Fibroblast of upper back skin (primary cell): Measurements from ENCODE around the gene APOA4.

Experiments used
- DNase-seq: peaks from one replicate; pipeline ENCODE4 v3.0.0-alpha.2; 2013

Gene APOA4

DNA sequence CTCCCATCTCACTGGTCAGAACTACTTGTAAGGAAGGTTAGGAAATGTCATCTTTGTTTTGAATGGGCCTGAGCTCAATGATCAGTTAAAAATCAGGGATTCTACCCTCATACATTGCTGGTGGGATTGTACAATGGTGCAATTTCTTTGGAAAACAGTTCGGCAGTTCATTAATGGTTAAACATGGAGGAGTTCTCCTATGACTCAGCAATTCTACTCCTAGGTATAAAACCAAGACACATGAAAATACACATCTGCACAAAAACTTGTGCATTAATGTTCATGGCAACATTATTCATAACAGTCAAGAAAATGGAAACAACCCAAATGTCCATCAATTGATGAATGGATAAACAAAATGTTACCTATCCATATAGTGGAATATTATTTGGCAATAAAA is 26.6 kb downstream of the APOA4 start:
- no peak for DNase-seq

DNA sequence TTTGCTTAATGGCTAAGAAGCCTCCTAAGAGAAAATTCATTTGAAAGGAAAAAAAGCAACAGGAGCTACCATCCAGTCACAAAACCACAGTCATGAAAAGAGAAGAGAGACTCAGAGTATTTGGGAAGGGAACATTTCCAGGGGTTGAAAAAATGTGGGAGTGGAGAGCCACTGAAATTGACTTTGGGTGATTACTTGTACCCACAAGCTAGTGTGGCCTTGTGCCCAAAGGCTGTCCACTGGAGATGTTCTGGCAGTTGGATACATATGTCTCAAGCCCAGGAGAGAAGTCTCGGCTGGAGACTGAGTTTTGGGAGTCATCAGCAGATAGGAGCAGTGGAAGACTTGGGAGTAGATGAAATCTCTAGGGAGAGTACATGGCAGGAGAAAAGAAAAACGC is 28.3 kb downstream of the APOA4 start:
- no peak for DNase-seq

DNA sequence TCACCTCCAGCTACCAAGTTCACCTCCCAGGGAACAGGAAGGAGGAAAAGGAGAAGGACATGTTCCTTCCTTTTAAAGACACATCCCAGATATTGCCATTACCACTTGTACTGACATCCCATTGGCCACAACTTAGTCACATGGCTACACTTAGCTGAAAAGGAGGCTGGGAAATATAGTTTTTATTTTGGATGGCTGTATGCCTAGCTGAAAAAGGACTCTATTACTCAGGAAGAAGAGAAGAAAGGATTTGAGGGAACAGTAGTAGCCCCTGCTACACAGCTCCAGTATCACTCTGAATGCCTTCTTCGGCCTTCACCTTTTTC is 29.4 kb downstream of the APOA4 start:
- peak; percentile 13 for DNase-seq

DNA sequence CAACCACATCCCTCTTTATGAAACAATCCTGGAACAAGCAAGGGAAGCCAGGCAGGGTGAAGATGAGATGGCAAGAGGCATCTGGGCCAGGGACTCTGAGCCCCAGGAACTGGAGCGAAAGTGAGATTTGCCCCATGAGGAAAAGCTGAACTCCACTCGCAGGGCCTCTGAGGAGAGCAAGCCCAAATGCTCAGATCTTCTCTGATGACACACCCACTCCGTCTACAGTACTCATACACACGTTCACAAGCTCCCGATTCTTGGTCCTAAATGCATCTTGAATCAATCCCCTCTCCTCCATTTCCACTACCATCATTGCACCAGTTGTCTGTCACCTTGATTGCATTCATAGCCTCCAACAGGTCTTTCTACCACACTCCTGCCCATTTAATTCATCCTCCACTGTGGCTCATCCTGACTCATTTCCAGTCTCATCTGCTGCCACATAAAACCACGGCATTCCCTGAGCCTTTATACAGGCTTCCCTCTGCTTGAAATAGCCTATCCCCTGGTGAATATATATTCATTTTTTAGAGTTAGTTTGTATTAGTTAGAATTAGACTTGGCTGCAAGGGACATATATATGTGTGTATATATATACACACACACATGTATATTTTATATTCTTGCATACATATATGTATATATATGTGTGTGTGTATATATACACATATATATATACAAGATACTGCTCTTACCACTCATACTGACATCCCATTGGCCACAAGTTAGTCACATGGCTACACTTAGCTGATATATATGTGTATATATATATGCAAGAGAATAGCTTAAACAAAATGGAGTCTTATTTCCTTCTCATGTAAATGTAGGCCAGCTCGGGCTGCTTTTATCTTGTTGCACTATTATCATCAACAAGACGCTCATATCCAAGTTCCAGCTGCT is 30.0 kb downstream of the APOA4 start:
- DNase-seq = peak; percentile 80

DNA sequence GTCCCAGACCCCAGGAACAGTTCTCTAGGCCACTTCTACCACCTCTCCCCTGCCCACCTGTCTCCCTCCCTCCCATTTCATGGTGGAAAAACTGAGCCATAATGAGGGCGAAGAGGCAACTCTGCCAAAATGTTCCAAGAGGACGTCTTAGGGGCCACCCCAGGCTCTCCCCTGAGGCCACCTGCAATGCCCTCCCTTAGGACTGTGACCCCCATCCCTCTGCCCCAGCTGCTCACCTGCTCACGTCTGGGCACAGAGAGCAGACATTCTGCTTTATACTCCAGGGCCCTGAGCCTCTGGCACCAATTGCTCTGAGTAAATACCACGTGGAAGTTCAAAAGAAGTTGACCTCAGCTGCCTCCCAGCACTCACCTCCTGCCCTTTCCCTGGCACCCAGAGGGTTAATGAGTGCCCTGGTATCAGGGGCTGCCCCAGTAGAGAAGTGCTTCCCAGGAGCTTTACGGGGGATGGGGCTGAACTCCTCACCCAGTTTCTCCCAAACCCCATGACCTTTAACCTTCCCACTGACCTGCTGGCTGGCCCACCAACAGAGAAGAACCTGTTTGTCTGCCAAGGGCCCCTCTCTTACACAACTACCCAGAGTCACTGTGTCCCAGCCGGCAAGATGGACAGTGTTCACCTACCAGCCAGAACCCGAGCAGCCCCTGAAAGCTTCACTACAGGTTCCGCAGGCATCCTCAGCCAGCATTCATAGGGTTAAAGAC is 30.8 kb downstream of the APOA4 start:
- no peak for DNase-seq

DNA sequence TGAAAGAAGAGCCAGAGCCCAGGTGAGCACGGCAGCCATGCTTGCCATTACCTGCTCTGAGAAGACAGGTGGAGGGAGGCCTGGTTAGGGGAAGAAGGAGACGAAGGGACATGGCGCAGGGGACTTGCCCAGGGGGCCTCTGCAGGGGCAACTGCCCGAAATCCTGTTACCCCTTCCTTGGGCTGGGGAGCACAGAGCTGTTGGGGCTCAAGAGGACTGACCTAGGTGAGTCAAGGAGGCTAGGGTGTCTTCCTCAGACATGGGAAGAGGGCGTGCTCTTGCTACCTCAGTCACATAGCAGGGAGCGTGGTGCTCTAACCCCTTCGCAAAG is 31.3 kb downstream of the APOA4 start, which contains the start of gene APOA5:
Gene APOA5 (minus strand): TSS at position 67 of the 331 bp plus-strand sequence. CDS start 19 bp downstream, at position 48.
- DNase-seq = no peak

DNA sequence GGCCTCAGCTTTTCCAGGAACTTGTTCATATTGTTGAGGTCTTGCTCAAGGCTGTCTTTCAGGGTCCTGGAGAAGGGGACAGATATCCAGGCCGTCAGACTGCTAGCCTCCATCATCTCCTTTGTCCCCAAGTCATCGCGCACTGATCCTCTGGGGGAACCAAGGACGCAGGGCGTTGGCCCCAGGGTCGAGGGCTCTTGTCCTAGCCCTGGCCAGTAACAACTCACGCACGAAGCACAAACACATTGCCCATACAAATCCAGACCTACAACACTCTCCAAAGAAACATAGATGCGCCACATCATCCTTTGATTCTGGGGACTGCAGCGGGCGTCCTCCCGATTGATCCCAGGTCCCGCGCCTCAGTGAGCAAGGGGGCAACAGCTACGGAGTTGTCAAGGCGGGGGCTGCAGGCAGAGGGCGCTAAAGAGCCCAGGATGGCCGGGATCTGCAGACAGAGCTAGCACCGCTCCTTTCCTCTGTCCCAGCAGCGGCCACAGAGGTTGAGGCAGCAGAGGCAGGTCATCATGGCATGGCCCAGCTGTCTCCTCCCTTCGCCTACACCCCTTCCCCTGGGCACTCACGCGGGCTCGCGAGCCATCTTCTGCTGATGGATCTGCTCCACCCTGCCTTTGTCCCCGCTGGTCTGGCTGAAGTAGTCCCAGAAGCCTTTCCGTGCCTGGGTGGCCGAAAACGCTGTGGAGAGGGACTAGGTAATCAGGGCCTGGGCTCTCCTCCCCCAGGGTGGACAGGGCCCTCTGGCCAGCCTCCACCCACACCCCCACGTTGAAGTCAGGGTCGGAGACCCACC is 31.9 kb downstream of the APOA4 start:
- peak; percentile 63 for DNase-seq

DNA sequence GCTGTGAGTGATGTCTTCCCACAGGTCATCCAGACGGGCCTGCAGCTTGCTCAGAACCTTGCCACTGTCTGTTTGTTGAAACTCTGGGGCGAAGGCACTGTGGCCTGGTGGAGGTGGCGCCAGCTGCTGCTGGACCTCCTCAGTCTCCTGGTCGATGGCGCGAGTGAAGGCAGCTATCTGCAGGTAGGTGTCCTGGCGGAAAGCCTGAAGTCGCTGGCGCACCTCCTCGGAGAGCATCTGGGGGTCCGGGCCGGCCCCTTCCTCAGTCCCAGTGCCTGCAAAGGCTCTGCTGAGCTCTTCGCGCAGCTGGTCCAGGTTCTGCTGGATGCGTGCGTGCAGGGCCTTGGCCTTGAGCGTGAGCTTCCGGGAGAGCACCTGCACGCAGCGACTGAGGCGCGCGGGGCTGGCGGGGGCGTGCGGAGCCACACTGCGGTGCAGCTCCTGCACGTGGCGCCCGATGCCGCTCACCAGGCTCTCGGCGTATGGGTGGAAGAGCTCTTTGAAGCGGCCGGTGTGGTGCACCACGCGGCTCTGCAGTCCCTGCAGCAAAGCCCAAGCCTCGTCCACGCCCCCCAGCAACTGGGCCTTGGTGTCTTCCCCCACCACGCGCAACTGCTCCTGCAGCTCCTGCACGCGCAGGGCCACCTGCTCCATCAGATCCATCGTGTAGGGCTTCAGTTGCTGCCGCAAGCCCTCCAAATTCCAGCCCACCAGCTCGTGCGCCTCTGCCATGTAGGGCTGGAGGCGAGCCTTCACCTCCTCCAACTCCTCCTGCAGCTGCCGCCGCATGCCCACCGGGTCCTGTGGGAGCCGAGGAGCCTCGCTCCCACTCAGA is 32.7 kb downstream of the APOA4 start:
- DNase-seq = no peak

DNA sequence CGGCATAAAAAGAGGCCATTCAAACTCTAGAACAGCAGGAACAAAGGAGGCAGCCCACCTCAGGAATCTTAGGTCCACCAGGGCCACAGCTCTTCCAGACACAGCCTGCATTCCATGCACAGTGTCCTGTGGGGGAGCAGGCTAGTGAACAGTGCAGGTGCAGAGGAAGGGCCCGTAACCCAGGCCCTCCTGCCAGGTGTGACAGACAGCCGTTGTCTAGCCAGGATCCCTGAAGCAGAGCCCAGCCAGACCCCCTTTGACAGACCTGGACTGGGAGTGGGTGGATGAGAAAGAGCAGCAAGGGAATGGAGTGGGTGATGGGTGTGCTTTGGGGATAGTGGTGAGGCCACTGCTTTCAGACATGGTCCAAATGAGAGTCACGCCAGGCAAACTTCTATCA is 34.1 kb downstream of the APOA4 start:
- DNase-seq = no peak

DNA sequence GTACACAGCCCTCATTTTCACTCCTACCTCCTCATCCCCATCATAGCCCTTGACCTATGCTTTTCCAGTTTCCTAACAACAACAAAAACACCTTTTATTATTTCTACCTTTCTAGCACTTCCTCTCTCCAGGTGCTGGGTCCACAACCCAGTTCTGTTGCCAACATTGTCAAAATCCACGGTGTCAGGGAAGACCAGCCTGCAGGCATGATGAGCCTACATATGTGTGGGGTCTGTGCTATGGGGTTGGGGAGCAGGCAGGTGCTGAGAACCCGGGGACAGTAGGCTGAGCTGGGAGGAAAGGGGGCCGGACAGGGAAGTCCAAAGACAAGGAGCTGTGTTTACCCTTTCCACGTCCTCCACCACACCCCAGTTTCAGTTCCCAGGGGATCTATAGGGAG is 34.6 kb downstream of the APOA4 start:
- DNase-seq = no peak

DNA sequence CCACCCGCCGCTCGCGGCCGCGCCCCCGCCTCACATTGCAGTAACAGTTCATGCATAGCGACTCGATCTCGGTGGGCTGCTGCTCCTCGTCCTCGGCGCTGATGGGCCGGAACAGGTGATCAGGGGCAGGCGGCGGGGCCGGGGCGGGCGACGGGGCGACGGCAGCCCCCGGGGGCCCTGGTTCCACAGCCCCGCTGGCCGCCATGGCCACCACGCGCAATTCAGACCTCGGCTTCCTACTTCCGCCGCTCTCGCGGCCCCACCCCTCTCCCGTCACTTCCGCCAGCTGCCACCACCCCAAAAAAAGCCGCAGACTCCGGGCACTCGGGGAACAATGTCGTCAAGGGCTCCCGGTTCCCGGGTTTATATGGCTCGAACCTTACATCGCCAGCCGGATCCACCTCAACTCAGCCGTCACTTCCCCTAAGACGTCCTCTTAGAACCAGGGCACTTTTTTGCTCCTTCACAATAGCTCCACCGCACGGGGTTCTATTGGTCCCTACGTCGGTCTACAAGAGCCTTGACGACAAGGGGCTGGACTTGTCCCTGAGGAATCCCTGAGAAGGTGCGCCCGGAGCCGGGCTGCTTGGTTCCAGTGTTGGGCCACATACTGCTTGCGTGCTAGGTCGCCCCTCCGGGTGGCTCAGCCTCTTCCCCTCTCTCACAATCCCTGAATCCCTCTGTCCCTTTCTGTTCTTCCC is 35.2 kb downstream of the APOA4 start, which contains the start of gene ZPR1:
Gene ZPR1 (minus strand): TSS at position 238 of the 701 bp plus-strand sequence. CDS start 33 bp downstream, at position 205.
- peak; percentile 65 for DNase-seq

DNA sequence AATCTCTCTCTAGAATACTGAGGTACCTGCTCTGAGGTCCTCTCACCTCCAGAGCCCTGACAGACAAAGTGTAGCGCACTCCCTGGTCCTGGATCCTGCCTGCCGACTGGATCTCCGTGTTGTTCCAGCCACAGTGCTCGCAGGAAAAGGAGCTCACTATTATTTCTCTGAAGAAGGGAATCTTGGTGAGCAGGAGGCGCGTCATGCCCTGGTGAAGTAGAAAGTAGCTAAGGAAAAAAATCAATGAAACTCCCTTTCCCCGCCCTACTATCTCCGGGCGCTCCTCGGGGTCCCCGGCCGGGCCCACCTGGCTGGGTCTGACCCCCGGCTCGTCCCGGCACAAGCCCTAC is 35.7 kb downstream of the APOA4 start:
- DNase-seq = no peak

DNA sequence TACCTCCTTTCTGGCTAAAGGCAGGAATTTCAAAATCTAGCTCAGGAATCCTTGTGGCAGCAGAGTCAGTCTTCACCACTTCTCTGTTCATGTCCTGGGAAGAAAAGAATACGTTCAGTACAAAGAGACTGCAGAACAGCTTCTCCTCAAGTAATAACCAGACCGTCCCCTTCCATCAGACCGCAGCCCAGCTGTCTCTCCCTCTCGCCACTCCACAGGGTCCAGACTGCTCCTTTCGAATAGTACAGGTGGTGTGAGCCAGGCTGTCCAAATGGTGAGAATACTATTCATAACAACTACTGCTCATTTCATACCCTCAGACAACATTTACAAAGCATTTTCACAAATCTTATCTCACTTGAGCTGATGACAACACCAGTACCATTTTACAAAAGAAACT is 36.1 kb downstream of the APOA4 start:
- no peak for DNase-seq

DNA sequence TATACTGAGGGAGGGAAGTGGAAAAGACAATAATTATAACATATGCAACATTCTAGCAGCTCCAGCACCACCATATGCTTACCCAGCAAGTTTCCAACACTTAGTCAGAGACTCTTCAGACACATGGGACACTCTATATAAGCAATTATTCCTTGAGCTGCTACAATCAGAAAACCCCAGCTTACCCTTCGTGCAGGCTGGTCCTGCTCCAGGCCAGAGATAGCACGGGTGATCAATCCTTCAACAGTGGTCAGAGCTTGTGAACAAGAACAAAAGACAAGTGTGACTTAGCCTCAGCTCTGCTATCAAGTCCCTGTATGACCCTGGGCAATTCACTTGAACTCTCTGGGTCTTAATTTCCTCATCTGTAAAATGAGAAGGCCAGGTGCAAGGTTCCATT is 36.8 kb downstream of the APOA4 start:
- no peak for DNase-seq

DNA sequence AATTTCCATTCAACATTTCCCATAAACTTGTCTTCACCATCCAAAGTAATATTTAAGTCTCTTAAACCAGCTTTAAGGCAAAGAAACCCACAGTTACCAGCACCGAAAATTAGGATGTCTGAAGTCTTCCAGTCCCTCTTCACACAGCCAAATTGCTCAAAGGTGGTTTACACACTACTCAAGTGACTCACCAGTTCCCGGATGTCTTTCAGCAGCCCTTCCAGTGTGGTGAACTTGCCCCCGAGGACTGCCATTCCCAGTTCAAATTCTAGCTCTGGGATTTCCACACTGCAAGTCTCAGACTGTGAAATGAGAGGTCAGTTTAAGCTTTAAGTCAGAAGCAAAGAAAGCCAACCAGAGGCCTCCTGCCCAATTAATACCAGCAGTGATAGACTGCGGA is 40.4 kb downstream of the APOA4 start:
- no peak for DNase-seq

DNA sequence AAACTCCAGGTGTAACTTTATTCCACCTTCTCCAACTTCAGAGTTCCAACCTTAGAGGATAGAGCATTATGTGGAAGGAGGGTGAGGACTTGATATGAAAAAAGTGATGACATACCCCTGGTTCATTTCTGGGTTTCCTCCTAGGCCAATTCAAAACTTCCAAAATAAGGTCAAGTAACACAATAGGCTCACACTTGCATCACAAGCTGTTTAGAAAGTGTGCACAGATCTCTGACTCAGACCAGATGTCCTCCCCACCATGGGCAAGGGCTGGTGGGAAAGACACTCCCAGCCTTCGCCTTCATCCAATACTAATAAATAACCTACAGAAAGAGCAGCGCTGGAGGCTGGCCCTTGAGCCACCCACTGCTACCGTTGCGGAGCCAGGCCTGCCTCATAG is 44.5 kb downstream of the APOA4 start:
- DNase-seq = no peak

DNA sequence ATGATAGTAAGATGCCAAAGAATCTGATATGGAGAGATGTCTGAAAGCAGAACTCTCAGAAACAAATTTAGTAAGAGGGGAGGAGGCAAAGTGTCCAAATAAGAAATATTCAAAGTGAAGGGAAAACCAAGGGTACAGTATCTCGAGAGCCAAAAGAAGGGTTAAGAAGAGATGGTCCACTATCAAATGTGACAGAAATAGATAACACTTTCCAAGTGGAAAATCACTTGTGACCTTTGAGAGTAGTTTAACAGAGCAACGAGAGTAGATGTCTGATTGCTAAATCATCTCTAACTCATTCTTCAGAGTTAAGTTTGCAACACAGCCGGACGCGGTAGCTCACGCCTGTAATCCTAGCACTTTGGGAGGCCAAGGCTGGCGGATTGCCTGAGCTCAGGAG is 46.0 kb downstream of the APOA4 start:
- no peak for DNase-seq

DNA sequence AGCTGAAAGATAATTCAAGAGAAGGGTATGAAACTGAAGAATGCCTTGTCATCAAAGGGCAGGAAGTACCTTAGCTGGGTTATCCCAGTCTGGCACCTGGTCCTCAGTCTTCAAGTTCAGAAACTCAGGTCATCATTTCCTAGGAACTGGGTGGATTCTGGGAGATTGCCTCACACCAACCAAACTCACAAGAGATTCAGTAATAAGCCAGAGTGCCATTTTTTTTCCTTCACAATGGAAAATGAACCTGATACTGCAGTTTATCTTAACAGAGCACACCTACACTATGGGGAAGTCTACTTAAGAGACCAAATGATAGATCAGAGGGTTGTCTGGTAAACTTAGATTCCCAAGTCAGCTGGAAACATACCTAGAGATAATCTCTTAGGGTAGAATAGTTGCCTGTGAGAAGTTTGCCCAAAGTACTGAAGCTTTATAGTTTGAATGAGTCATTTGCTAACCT is 46.6 kb downstream of the APOA4 start:
- DNase-seq = no peak

DNA sequence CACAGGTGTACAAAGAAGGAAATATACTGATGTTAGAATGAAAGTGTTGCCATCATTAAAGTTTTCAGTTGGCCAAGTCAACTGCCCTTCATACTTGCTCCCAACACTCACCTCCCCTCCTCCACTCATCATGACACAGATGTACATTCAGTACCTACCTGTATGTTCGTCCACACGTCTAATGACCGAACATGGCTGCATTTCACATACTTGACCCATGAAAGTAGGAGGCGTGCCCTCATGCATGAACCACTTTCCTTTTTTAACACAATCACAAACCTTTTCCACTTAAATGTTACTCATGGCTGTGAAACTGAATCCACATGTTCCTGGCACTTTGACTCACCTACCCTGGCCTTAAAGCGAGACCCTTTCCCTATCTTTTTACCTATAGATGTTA is 47.1 kb downstream of the APOA4 start:
- DNase-seq = no peak

DNA sequence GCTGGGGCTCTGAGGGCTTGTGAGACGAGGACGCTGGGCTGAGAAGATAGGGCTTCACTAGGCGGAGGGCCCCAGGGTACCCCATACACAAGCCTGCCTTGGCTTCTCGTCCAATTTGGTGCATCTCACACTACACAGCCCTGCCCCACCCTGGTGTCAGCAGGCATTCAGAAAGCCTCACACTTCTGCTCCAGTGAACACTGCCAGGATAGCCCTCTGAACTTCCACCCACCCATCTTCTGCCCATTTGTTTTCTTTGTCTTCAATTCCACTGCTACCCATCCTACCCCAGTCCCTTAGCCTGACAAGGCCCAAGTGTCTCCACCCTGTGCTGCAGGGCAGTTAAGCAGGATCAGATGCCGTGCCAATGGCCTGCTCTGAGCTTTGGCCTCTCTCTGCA is 48.4 kb downstream of the APOA4 start:
- no peak for DNase-seq

DNA sequence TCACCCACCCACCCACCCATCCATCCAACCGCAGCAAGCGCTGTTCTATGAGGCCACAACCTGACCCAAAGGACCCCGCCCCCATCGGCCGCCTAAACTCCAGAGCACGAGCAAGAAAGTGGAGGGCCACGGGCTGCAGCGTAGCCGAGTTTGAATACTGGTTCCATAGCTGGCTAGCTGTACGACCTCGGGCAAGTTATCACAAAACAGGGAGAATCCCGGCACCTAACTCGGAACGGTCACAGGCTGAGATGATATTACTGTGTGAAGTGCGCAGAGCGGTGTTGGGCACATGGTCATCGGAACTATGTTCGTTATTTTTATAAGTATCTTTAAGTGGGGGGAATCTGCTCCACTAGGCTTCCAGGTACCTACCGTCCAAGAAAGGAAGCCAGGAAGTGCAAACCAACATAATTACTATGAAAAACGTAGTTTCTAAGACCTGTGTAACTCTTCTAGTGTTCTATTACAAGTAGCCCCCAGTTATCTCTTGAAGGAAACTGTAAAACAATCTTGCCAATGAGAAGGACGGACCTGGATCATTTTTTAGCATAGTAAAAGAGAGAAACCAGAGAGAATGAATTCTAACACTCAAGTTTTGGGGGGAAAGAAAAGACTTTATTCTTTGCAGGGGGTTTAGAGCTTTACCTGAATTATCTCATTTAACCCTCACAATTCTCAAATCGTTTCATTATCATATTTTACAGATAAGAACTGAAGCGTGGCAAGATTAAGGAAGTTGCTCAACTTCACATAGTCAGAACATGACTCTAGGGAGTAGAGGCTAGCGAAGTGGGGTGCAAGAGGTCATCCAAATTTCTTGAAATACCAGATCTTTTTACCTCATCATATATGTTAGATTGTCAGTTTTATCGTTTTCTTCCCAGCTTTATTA is 49.7 kb downstream of the APOA4 start:
- no peak for DNase-seq
